GM13976 (cell line): Measurements from ENCODE around the gene OVCA2.

ENCODE experiments used
- DNase-seq: peaks from one replicate; pipeline ENCODE4 v3.0.0; 2012; ENCODE audit warnings: low spot score
- in situ Hi-C: fragments of 300-500 bp; cut with MboI; formaldehyde crosslinking; loops from one replicate; pipeline ENCODE4 v1.12.0; 2022; ENCODE audit warnings: low sequenced_read_pairs, mixed read lengths, inconsistent platforms; ENCODE audit not compliant: unreplicated experiment
- TF ChIP-seq, protein P1 (sequence below): IDR thresholded peaks from 2 replicates; pipeline ENCODE4 v1.5.1; 2012; ENCODE audit warnings: borderline replicate concordance, mild to moderate bottlenecking; ENCODE audit not compliant: insufficient read depth; ENCODE audit errors: extremely low read depth, missing control alignments, control extremely low read depth

Gene OVCA2

DNA sequence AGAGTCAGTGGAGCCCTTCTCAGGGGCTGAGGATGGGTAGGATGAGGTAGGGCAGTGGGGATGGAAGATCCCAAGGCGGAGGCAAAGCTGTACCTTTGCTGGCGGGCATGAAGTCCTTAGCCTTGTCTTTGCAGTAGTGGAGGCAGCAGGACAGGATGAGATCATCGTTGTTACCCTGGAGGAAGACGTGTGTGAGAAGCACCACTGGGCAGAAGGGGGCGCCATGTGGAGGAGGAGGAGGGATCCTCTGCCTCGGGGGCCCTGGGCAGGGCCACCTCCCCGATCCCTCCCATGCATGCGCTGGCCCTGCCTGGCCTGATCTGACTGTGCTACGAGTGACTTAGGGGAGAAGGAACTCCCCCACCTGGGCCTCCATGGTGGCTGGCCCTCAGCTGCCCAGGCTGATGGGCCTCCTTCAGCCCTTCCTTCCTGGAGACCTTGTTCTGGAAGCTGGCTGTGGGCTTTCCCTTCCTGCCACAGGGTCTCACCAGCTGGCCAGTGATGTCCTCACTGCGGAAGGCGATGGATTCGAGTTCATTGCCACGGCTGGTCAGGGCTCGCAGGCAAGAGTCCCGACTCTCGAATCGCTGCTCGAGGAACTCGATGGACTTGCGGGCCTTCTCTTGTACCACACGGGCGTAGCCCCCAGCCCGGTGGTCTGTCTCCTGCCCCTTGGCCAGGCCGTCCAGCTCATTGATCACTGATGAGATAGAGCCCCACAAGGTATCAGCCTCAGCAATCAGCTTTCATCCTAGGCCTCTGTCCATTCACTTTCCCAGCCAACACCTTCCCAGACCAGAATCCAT, 23.4 kb downstream of the OVCA2 start:
- peak; percentile 83 for DNase-seq
- in situ Hi-C loops: no loop called here
- TF ChIP-seq, protein P1, sequence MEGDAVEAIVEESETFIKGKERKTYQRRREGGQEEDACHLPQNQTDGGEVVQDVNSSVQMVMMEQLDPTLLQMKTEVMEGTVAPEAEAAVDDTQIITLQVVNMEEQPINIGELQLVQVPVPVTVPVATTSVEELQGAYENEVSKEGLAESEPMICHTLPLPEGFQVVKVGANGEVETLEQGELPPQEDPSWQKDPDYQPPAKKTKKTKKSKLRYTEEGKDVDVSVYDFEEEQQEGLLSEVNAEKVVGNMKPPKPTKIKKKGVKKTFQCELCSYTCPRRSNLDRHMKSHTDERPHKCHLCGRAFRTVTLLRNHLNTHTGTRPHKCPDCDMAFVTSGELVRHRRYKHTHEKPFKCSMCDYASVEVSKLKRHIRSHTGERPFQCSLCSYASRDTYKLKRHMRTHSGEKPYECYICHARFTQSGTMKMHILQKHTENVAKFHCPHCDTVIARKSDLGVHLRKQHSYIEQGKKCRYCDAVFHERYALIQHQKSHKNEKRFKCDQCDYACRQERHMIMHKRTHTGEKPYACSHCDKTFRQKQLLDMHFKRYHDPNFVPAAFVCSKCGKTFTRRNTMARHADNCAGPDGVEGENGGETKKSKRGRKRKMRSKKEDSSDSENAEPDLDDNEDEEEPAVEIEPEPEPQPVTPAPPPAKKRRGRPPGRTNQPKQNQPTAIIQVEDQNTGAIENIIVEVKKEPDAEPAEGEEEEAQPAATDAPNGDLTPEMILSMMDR: peak; percentile 67

DNA sequence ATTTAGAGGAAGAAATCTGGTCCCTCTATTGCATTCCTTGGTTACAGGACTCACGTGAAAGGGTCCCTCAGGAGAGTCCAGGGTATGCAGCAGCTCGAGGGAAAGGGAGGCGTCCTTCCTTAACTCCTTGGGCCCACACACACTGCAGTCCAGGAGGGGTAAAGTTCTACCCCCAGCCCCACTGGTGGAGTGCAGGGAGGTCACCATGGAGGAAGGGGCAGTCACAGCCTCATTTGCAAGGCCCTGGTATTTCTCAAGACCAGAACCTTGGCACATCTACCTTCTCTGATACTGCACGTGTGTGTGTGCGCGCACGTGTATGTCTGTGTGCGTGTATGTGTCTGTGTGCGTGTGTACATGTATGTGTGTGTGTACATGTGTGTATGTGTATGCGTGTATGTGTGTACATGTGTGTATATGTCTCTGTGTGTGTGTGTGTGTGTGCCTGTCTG, 24.2 kb downstream of the OVCA2 start:
- in situ Hi-C loops: no loop called here
- TF ChIP-seq, protein P1: no peak
- DNase-seq: no peak

DNA sequence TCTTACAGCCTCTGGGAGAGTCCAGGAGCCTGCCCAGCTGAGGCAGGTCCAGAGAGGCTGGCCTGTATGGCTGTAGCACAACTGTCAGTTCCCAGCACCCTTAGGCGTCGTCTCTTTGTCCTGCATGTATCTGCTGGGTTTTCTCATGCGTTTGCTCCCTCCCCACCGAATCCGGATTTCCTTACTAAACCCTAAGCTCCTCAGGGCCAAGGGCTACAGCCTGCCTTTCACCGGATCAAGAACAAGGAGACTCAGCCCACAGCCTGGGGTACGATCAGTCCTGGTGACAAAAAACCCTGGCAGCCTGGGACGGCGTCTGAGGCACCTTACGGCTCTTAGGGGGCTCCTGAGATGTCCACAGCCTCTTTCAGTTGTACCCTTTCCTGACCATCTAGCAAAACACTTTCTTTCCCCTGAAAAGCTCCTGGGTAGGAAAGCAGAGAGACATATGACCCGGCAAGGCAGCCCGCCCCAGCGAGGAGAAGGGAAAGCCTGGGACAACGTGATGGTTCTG, 25.3 kb downstream of the OVCA2 start:
- TF ChIP-seq, protein P1: no peak

DNA sequence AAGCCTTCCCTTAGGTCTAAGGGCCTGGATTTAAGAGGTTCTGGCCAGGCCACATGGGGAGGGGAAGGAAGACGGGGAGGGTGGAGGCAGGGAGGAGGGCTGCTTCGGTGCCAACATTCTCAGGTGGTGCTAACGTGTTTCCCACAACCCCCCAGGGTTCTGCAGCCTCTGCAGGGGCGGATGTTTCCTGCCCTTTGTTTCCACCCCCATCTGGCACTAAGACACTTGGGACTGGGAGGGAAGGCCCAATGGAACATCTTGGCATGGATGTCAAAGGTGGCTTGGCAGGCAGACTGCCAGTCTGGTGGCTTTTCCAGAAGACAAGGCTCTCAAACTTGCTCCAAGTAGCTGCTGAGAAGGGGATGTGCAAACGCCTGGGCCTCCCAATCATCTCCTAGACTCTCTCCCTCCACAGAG, 25.8 kb downstream of the OVCA2 start:
- TF ChIP-seq, protein P1: no peak
- in situ Hi-C loops: no loop called here
- DNase-seq: no peak

More for the DNA sequence above, 25.3 kb downstream of the OVCA2 start:
- DNase-seq: no peak
- in situ Hi-C loops: no loop called here

DNA sequence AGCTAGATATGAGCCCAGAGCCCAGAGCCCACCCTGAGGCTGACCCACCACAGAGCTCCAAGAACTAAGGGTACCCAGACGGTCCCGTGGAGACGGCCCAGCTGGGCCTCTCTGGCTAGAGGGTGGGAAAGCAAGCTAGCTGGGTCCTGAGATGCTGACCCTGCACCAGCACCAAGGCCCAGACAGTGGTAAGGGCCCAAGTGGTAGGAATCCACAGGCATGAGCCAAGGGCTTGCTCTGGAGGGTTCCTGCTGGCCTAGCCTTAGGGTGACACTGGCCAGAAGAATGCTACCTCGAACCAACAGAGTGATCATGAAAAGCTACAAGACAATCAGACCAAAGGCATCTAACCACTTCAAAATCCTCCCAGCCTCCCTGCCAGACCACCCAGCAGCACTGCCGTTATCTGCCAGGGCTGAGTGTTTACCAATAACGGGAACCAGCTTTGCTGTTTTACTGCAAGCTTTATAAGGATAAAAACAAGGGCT, 26.3 kb downstream of the OVCA2 start:
- DNase-seq: no peak
- TF ChIP-seq, protein P1: no peak
- in situ Hi-C loops: no loop called here

DNA sequence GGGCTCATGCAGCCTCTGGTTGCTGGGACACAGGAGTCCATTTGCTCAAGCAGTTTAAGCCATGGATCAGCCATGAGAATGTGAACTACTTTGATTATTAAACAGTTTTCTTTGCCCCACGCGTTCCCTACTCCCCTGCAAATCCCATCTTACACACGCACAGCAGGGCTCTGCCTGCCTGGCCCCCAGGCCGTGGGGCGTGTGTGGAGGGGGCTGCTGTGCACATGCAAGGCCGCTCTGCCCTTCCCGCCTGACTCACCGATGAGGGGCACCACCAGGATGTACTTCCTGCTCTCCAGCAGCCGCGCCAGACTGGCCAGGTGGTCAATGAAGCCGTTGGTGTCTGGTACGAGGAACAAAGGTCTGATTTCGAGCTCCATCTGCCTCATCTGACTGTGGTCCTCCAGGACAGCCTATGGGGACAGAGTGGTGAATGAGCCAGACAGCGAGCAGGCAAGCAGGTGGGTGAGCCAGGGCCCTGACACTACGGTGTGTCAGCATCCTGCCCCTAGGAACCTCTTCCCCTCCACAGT, 26.8 kb downstream of the OVCA2 start:
- no peak for DNase-seq
- TF ChIP-seq, protein P1: no peak
- in situ Hi-C loops: no loop called here
